Urothelium cell line (cell line): ENCODE data around the gene TAF4.
"Not testable (repeated sequence)": the region's sequence is repeated elsewhere in the genome, so short reads cannot be mapped to it uniquely, and the experiment has no call there.

Source experiments
- DNase-seq: peaks from one replicate; pipeline ENCODE4 v3.0.0; 2011; ENCODE audit warnings: low spot score, mixed read lengths
- FAIRE-seq: peaks from 2 replicates; lab custom pipeline; 2011; peaks lifted over from hg19 to GRCh38; lab: Jason Lieb, UNC

The TAF4 gene

GRCh38 chr20:61951695-61952533 is 113.8 kb downstream of the TAF4 start:
- DNase-seq (no peak), FAIRE-seq (no peak)

GRCh38 chr20:61950641-61951071 is 115.0 kb downstream of the TAF4 start:
- no peak for FAIRE-seq
- DNase-seq: no peak

- DNase-seq: no peak
- FAIRE-seq: no peak
Measured at GRCh38 chr20:61949714-61950640, 115.7 kb downstream of the TAF4 start.

GRCh38 chr20:61949363-61949713 is 116.3 kb downstream of the TAF4 start:
- DNase-seq: no peak
- peak; percentile 17 for FAIRE-seq

DNA sequence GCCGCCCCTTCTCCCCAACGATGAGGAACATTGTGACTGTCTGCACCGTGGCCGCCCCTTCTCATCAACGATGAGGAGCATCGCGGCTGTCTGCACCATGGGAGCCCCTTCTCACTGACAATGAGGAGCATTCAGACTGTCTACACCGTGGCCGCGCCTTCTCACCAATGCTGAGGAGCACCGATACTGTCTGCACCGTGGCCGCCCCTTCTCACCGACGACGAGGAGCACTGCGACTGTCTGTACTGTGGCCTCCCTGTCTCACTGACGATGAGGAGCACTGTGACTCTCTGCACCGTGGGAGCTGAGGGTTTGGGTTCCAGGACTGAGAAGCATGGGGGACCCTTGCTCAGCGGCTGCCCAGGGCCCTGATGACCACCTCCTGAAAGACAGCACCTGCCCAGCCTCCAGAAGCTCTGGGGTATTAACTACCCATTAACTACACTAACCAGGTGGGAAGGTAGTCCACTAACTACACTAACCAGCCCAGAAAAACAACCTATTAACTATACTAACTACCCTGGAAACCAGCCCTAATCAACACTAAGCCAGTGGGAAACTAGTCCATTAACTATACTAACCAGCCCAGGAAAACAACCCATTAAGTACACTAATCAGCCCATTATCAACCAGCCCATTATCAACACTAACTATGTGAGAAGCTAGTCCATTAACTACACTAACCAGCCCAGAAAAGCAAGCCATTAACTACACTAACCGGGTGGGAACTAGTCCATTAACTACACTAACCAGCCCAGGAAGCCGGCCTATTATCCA is 116.9 kb downstream of the TAF4 start:
- DNase-seq (no peak), FAIRE-seq (peak; percentile 55)

GRCh38 chr20:61948056-61948455 is 117.6 kb downstream of the TAF4 start:
- DNase-seq: not testable (repeated sequence)
- peak; percentile 5 for FAIRE-seq

GRCh38 chr20:61945495-61945894 is 120.2 kb downstream of the TAF4 start:
- not testable (repeated sequence) for FAIRE-seq

DNA sequence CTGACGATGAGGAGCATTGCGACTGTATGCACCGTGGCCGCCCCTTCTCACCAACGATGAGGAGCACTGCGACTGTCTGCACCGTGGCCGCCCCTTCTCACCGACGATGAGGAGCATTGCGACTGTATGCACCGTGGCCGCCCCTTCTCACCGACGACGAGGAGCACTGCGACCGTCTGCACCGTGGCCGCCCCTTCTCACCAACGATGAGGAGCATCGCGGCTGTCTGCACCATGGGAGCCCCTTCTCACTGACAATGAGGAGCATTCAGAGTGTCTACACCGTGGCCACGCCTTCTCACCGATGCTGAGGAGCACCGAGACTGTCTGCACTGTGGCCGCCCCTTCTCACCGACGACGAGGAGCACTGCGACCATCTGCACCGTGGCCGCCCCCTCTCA is 120.7 kb downstream of the TAF4 start:
- FAIRE-seq, DNase-seq: not testable (repeated sequence)

More at GRCh38 chr20:61945495-61945894, 120.2 kb downstream of the TAF4 start:
- not testable (repeated sequence) for DNase-seq

- no peak for DNase-seq
- FAIRE-seq: no peak
Measured at GRCh38 chr20:61942526-61942925, 123.2 kb downstream of the TAF4 start.

- DNase-seq (no peak), FAIRE-seq (no peak)
Measured at GRCh38 chr20:61941721-61942405, 123.8 kb downstream of the TAF4 start.

DNA sequence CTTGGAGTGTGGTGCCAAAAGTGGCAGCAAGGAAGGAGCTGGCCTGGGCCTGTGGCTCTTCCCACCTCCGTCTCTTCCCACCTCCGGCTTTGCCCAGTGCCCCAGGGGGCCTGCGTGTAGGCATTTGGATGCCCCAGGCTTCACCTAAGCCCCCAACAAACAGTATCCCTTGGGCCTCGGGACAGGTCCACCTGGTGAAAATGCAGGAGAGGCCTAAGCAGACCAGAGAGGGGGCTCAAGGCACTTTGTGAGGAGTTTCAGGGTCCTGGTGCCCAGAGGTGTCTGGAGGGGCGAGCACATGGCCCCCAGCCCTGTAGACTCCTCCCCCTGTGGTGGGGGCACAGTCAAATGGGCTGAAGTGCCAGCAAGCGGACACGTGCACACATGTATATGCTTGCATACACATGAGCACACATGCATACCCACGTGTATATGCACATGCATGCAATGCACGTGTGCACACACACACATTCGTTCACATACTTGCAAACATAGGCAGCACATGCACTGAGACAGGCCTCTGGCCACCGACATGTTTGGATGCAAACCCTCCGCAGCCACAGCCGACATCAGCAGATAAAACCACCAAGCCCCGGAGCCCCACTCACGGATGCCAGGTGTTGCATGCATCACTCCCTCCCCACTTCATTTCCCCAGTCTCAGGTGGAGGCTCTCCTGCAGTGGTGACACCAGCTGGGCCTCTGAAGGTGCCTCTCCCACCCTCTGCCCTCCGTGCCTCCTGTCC is 124.5 kb downstream of the TAF4 start:
- FAIRE-seq (peak; percentile 93), DNase-seq (no peak)

GRCh38 chr20:61940491-61940890 is 125.2 kb downstream of the TAF4 start:
- no peak for FAIRE-seq
- no peak for DNase-seq

DNA sequence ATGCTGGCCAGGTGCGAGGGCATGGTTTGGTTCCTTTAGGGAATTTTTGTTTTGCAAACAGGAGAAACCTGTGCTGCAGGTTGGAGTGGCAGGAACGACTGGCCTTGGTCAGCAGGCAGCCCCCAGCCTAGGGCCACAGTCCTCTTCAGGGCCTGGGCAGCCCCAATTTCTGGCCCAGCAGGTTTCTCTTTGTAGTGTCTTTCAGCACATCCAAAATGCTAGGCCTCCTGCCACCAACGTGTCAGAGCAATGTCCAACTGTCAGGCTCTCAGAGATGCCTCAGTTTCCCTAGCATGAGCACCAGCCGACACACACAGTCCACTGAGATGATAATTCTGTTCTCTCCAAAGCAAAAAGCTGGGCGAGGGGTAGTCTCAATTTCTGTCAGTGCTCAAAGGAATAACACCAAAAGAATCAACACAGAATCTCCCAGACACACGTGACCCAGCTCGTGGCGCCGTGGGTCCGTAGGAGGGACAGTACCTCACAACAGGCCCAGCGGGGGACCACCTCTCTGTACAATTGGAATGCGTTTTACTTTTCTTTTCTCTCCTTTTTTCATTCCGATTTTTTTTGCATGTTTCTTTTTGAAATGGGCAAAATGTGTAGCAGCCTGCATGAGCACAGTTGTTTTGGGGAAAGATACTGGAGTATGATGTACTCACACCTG is 125.9 kb downstream of the TAF4 start:
- no peak for FAIRE-seq
- DNase-seq: no peak

DNA sequence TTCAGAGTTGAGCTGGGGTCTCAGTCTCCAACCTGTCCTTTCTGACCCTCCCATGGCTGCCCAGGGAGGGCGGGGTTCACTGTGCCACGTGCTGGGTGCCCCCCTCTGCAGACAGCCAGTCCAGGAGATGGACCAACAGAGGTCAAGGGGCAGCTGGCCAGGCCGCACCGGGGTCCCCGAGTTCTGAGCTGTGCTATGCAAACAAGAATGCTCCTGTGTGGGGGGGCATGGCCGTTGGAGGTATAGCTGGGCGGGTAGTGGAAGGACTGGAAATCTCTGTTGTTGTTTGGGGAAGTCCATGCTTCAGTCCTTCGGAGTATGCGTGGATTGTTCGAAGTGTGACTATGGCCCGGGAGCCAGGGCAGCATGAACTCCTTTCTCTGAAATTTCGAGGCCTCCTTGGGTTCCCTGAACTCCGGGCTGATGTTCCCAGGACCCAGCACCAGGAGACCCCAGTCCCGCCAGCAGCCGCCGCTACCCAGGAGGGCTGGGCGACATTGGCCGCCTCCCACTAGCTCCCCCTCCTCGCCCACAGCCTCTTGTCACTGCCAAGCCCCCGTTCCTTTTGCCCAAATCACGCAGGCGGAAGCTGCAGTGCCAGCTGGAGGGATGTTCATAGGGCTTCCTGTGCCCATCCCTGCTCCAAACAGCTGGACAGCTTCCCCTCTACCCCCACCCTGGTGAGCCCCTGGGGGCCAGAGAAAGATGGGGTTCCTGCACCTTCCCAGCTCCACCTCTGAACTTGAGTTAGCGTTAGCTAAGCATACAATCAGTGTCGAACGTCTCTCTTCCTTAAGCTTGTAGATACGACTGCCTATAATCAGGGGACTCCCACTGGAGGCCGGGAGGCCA is 126.6 kb downstream of the TAF4 start:
- FAIRE-seq: no peak
- DNase-seq: no peak

GRCh38 chr20:61937963-61938838 is 127.5 kb downstream of the TAF4 start:
- no peak for DNase-seq
- no peak for FAIRE-seq

- FAIRE-seq (no peak), DNase-seq (no peak)
Measured at GRCh38 chr20:61937146-61937962, 128.3 kb downstream of the TAF4 start.
